Measurements from ENCODE around the gene IGHMBP2.
A peak's percentile ranks its signal among the peaks of the same experiment; 100 is the strongest.
"Not testable (repeated sequence)": the region's sequence is repeated elsewhere in the genome, so short reads cannot be mapped to it uniquely, and the experiment has no call there.

The IGHMBP2 gene

DNA sequence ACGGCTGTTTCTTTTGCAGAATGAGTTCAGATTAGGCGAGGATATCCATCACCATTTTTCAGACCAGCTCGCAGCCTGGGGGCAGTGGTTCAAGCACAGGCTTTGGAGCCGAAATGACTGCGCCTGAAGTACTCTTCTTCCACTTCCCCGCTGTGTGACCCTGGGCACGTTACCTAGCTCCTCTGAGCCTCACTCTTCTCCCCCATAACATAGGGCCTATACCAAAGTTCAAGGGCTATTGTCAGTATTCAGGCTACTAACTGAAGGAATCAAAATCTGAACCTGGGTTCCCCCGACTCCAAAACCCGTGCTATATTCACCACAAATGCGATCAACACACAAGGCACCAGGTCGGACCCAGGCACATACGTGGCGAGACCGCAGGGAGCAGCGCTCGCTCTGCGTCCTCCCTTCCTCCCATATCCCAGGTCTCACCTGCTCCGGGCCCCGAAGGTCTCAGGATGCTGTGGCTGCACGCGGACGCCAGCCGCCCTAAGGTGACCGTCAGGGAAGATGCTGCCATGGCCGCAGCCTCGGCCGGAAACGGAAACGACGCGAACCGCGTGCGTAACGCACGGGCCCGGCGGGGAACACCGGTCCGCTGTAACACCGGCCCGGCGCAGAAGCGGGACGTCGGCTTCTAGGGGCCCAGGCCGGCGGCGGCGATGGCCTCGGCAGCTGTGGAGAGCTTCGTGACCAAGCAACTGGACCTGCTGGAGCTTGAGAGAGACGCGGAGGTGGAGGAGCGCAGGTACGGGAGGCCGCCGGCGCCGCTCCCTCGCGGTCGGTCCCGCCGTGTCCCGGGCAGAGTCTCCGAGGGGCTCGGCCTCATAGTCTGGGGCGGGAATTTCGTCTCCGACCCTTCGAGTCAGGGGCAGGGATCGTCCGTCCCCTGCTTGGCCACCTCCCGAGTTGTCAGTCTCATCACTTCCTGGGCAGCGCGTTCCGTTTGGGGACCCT is at the start of gene IGHMBP2, which contains the start of gene MRPL21:
Gene IGHMBP2 (plus strand): TSS at position 604 of the 960 bp plus-strand sequence. CDS start 62 bp downstream, at position 666.
Gene MRPL21 (minus strand): TSS at position 545 of the 960 bp plus-strand sequence. CDS start 22 bp downstream, at position 523.
- peak; percentile 92 for TF ChIP-seq MYC (IDR thresholded peaks at IDR 0.05; ENCODE audit: low read depth, low read length)
- TF ChIP-seq, protein P1, sequence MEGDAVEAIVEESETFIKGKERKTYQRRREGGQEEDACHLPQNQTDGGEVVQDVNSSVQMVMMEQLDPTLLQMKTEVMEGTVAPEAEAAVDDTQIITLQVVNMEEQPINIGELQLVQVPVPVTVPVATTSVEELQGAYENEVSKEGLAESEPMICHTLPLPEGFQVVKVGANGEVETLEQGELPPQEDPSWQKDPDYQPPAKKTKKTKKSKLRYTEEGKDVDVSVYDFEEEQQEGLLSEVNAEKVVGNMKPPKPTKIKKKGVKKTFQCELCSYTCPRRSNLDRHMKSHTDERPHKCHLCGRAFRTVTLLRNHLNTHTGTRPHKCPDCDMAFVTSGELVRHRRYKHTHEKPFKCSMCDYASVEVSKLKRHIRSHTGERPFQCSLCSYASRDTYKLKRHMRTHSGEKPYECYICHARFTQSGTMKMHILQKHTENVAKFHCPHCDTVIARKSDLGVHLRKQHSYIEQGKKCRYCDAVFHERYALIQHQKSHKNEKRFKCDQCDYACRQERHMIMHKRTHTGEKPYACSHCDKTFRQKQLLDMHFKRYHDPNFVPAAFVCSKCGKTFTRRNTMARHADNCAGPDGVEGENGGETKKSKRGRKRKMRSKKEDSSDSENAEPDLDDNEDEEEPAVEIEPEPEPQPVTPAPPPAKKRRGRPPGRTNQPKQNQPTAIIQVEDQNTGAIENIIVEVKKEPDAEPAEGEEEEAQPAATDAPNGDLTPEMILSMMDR (IDR thresholded peaks at IDR 0.05; ENCODE audit: low read depth, low read length): no peak
- peak; percentile 87 for TF ChIP-seq POLR2A (IDR thresholded peaks at IDR 0.05; ENCODE audit: extremely low read depth, insufficient read length)
- TF ChIP-seq, protein P2, sequence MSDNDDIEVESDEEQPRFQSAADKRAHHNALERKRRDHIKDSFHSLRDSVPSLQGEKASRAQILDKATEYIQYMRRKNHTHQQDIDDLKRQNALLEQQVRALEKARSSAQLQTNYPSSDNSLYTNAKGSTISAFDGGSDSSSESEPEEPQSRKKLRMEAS (IDR thresholded peaks at IDR 0.05; ENCODE audit: low read depth, low read length): peak; percentile 89
- DNase-seq (ENCODE audit: low read depth): peak; percentile 92
- peak within 1 kb of the TSS; percentile 98 for H3K4me3 ChIP-seq (ENCODE audit: low read depth, low read length)

DNA sequence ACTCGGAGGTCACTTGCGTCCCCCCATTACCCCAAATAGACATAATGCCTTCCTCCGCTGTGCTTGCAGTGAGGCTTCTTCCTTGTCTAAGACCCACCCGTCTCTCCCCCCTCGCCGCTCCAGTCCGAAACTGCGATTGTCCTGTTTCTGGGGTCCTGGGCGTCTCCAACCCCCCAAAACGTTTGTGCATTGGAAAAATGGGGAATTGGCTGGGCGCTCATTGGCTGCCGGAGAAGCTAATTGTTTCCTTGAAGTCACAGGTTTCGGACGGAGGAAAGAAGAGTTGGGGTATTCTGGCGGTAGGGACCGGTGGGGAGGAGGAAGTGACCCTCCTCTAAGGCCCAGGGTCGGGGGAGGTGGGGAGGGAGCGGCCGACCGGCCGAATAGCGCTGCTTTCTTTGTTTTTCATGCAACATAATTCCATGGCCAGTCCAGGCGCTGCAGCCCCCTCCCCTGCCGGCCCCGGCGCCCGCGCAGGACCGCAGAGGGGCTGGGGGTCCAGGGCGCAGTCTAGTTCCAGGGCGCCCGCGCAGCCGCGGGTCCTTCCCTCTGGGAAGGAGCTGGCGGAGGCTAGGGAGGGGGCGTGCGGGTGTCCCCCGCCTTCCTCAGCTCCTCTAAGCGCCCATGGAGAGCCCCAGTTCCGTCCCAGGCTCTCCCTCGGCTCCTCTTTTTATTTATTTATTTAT is 49.3 kb upstream of the IGHMBP2 start:
- TF ChIP-seq, protein P1 (IDR thresholded peaks at IDR 0.05; ENCODE audit: low read depth, low read length): no peak
- TF ChIP-seq, protein P2 (IDR thresholded peaks at IDR 0.05; ENCODE audit: low read depth, low read length): no peak
- TF ChIP-seq POLR2A (IDR thresholded peaks at IDR 0.05; ENCODE audit: extremely low read depth, insufficient read length) (no peak), MYC (IDR thresholded peaks at IDR 0.05; ENCODE audit: low read depth, low read length) (no peak)
- DNase-seq (ENCODE audit: low read depth): no peak
- no peak overlapping the region for H3K4me3 ChIP-seq (ENCODE audit: low read depth, low read length)

DNA sequence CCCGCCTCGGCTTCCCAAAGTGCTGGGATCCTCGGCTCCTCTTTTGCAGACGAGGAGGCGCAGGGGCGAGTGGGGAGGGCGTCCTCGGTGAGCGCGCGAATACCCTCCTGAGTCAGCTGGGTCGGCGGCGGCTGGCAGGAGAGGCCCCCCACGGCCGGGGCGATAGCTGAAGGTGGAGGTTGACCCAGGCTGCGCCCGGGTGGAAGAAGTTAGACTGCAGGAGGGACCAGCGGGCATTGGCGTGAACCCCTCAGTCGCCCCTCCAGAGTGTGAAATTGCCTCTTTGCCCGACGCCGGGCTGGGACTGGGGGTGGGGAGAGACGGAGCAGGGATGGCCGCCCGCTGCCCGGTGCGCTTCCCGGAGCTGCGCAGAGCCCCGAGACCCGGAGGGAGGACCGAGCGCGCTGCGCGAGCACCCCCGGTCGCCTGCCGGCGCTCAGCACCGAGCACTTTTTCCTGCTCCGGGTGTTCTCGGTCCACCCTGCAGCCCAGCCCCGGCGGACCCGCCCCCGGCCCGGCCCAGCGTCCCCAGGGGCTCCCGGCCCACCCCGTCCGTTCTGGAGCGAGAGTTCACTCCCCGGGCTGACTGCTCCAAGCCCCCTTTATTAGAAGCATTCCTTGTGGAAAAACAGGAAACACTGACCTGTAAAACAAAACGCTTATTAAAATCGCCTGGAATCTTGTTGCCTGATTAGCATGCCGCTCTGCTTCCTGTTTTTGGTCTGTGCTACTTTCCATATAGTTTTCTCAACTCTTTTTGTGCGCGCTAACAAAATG is 48.3 kb upstream of the IGHMBP2 start:
- peak; percentile 83 for DNase-seq (ENCODE audit: low read depth)
- peak overlapping the region; percentile 51 for H3K4me3 ChIP-seq (ENCODE audit: low read depth, low read length)
- TF ChIP-seq, protein P2 (IDR thresholded peaks at IDR 0.05; ENCODE audit: low read depth, low read length): no peak
- TF ChIP-seq, protein P1 (IDR thresholded peaks at IDR 0.05; ENCODE audit: low read depth, low read length): peak; percentile 22
- peak; percentile 42 for TF ChIP-seq POLR2A (IDR thresholded peaks at IDR 0.05; ENCODE audit: extremely low read depth, insufficient read length)
- TF ChIP-seq MYC (IDR thresholded peaks at IDR 0.05; ENCODE audit: low read depth, low read length): no peak

DNA sequence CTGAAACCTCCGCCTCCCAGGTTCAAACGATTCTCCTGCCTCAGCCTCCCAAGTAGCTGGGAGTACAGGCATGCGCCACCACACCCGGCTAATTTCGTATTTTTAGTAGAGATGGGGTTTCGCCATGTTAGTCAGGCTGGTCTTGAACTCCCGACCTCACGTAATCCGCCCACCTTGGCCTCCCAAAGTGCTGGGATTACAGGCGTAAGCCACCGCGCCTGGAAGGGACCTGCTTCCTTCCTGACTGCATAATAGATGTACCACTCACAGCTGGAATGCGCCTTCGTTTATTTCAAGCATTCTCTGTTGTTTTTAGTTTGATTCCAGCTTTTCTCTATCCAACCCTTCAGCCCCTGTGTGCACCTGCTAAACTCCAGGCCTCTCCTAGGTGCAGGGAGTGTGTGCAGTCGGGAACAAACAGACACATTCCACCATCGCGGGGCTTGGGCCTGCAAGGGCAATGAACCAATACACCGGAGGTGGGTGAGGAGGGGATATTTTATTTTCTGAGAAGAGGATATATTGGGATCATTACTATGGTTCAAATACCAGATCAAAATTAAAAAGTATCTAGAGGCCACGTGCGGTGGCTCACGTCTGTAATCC is 47.2 kb upstream of the IGHMBP2 start:
- DNase-seq (ENCODE audit: low read depth); H3K4me3 ChIP-seq (ENCODE audit: low read depth, low read length): not testable (repeated sequence)

DNA sequence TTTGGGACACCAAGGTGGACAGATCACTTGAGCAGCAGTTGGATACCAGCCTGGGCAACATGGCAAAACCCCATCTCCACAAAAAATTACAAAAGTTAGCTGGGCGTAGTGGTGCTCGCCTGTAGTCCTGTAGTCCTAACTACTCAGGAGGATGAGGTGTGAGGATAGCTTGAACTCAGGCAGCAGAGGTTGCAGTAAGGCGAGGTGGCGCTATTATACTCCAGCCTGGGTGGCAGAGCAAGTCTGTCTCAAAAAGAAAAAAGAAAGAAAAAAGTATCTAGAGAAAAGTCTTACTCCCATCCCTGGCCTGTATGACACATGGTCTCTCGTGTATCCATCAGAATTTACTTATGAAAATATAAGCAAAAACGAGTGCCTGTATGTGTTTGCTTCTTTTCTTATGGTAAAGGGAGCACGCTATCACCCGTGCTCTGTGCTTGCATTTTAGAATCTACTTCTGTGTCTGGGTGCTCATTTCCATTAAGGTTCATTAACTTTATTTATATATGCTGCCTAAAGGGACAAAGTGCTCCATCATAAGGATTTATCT is 46.6 kb upstream of the IGHMBP2 start:
- no peak overlapping the region for H3K4me3 ChIP-seq (ENCODE audit: low read depth, low read length)
- no peak for DNase-seq (ENCODE audit: low read depth)
- TF ChIP-seq, protein P1 (IDR thresholded peaks at IDR 0.05; ENCODE audit: low read depth, low read length): no peak
- TF ChIP-seq, protein P2 (IDR thresholded peaks at IDR 0.05; ENCODE audit: low read depth, low read length): no peak
- TF ChIP-seq POLR2A (IDR thresholded peaks at IDR 0.05; ENCODE audit: extremely low read depth, insufficient read length) (no peak), MYC (IDR thresholded peaks at IDR 0.05; ENCODE audit: low read depth, low read length) (no peak)

Data from NB4 (cell line).